Measurements from ENCODE around the gene UBE2L6.

The UBE2L6 gene

DNA sequence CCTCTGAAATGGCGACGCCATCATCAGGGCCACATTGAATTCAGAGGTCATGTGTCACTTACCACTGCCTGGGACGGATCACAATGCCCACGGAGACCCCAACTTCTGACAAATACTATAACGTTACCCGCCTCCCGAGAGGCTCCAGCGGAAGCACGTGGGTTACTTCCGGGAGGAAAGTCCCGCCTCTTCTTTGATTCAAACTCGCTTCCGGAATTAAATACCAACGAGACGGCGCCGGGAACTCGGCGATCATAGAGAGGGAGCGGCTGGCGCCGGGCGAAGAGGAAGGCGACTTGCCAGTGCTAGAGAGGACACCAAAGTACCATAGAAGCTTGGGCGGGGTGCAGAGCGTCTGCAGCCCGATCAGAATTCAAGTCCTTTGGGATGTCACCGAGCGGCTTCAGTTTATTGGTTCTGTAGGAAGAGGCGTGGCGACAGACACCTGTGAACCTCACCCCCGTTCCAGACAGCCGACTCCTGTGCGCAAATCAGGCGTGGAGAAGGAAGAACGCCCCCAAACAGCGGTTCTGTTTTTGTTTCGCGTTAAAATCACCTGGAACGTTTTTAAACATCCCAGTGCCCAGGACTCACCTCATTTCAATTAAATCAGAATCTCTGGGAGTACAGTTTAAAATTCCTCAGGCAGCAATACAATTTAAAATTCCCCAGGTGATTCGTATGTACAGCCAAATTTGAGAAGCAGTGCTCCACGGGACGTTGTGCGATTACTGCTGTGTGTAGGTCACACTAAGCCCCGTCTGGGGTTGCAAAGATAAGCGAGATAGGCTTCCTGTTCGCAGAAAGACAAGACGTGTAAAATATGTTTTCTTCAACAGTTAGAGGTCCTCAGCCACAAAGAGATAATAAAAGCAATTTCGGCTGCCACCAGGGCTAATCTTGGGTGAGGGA is 36.6 kb downstream of the UBE2L6 start, which contains the start of gene TIMM10 (continued):
- TF ChIP-seq ZNF549 (tag by site-specific recombination; IDR thresholded peaks at IDR 0.05) (no peak), ZFP69B (tag by site-specific recombination; IDR thresholded peaks at IDR 0.05) (no peak), ZNF677 (tag by site-specific recombination; IDR thresholded peaks at IDR 0.05) (no peak), HOXC10 (CRISPR knock-in tag; IDR thresholded peaks at IDR 0.05) (no peak), SETDB1 (IDR thresholded peaks at IDR 0.05; ENCODE audit: insufficient read length, low read length) (no peak), ZNF521 (tag by site-specific recombination; IDR thresholded peaks at IDR 0.05) (no peak), ZNF623 (tag by site-specific recombination; IDR thresholded peaks at IDR 0.05) (no peak), PRDM2 (tag by site-specific recombination; IDR thresholded peaks at IDR 0.05; ENCODE audit: borderline replicate concordance) (no peak), ZNF580 (tag by site-specific recombination; IDR thresholded peaks at IDR 0.05) (0 out of 2 replicates have a peak, but pooled peaks have one; percentile 9), ZBTB17 (tag by site-specific recombination; IDR thresholded peaks at IDR 0.05) (peak; percentile 90), ZNF514 (tag by site-specific recombination; IDR thresholded peaks at IDR 0.05) (no peak), YY2 (tag by site-specific recombination; IDR thresholded peaks at IDR 0.05) (no peak), SCRT2 (tag by site-specific recombination; IDR thresholded peaks at IDR 0.05) (peak; percentile 93), ZNF660 (tag by site-specific recombination; IDR thresholded peaks at IDR 0.05) (peak; percentile 78; the same call in 1 of the 2 replicates), ZNF488 (tag by site-specific recombination; IDR thresholded peaks at IDR 0.05) (no peak), ZNF19 (tag by site-specific recombination; IDR thresholded peaks at IDR 0.05; ENCODE audit: low read depth) (no peak), ZNF223 (tag by site-specific recombination; IDR thresholded peaks at IDR 0.05) (no peak), ZNF768 (tag by site-specific recombination; IDR thresholded peaks at IDR 0.05) (no peak), SP2 (tag by site-specific recombination; IDR thresholded peaks at IDR 0.05) (peak; percentile 83), ZNF391 (tag by site-specific recombination; IDR thresholded peaks at IDR 0.05; ENCODE audit: borderline replicate concordance, low read depth) (no peak), MZF1 (tag by site-specific recombination; IDR thresholded peaks at IDR 0.05; ENCODE audit: borderline replicate concordance) (no peak), ZNF510 (tag by site-specific recombination; IDR thresholded peaks at IDR 0.05; ENCODE audit: insufficient replicate concordance) (no peak), HOXA7 (CRISPR knock-in tag; IDR thresholded peaks at IDR 0.05; ENCODE audit: borderline replicate concordance) (no peak), KLF10 (tag by site-specific recombination; IDR thresholded peaks at IDR 0.05) (peak; percentile 86), ZNF544 (tag by site-specific recombination; IDR thresholded peaks at IDR 0.05) (no peak), ZNF626 (tag by site-specific recombination; IDR thresholded peaks at IDR 0.05) (no peak)
- TF ChIP-seq, protein P1, sequence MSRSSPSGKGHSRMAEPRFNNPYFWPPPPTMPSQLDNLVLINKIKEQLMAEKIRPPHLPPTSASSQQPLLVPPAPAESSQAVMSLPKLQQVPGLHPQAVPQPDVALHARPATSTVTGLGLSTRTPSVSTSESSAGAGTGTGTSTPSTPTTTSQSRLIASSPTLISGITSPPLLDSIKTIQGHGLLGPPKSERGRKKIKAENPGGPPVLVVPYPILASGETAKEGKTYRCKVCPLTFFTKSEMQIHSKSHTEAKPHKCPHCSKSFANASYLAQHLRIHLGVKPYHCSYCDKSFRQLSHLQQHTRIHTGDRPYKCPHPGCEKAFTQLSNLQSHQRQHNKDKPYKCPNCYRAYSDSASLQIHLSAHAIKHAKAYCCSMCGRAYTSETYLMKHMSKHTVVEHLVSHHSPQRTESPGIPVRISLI (tag by site-specific recombination; IDR thresholded peaks at IDR 0.05) = no peak
- TF ChIP-seq, protein P2, sequence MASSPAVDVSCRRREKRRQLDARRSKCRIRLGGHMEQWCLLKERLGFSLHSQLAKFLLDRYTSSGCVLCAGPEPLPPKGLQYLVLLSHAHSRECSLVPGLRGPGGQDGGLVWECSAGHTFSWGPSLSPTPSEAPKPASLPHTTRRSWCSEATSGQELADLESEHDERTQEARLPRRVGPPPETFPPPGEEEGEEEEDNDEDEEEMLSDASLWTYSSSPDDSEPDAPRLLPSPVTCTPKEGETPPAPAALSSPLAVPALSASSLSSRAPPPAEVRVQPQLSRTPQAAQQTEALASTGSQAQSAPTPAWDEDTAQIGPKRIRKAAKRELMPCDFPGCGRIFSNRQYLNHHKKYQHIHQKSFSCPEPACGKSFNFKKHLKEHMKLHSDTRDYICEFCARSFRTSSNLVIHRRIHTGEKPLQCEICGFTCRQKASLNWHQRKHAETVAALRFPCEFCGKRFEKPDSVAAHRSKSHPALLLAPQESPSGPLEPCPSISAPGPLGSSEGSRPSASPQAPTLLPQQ (tag by site-specific recombination; IDR thresholded peaks at IDR 0.05) = 0 out of 2 replicates have a peak, but pooled peaks have one; percentile 20
